ENCODE data around the gene CCDC107. TPM values are rescaled to one million over a fixed set of nuclear protein-coding genes. Genes with fewer than 3 reads are reported as not detected.
A peak's percentile ranks its signal among the peaks of the same experiment; 100 is the strongest.
"Not testable (repeated sequence)": the region's sequence is repeated elsewhere in the genome, so short reads cannot be mapped to it uniquely, and the experiment has no call there.

CCDC107 gene
- total and polyA plus RNA-seq, 12 donors: 27.9 to 198 (median 40.5) TPM

DNA sequence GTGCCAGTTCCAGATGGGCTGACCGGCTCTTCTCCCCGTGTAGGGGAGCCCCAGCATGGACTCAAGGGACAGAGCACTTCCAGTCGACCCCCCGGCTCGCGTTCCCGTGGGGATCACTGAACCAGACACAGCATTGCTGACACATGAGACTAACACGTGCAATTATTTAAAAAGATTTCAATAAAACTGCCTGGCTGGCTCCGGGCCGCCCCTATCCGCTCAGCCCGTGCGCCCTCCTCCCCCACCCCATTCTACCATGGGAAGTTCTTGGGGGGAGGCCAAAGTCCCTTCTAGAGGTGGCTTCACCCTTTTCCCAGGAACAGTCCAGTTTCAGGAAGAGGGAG lies 48.3 kb upstream of the CCDC107 start:
- Histone ChIP-seq H3K27me3 (no peaks in the 10 kb centered on the region), H3K4me1 (replicated peaks in 1 of 2) (peaks cover 7 to 11% of the 10 kb centered on the region in 2 donors), H3K36me3 (replicated peaks in 1 of 2) (peaks cover 0 to 25% of the 10 kb centered on the region in 2 donors), H3K4me3 (no peak overlapping the region), H3K9me3 (replicated peaks in 1 of 3) (no peaks in the 10 kb centered on the region), H3K27ac (no peak overlapping the region)
- intact Hi-C loops (cut with DNase I): loop anchor here in 1 of 2 donors (5.0 kb wide), 1 partner anchor 38 kb away; no protein-coding TSS in a partner anchor
- TF ChIP-seq POLR2A (IDR thresholded peaks at IDR 0.05): no peak
- TF ChIP-seq, protein P1, sequence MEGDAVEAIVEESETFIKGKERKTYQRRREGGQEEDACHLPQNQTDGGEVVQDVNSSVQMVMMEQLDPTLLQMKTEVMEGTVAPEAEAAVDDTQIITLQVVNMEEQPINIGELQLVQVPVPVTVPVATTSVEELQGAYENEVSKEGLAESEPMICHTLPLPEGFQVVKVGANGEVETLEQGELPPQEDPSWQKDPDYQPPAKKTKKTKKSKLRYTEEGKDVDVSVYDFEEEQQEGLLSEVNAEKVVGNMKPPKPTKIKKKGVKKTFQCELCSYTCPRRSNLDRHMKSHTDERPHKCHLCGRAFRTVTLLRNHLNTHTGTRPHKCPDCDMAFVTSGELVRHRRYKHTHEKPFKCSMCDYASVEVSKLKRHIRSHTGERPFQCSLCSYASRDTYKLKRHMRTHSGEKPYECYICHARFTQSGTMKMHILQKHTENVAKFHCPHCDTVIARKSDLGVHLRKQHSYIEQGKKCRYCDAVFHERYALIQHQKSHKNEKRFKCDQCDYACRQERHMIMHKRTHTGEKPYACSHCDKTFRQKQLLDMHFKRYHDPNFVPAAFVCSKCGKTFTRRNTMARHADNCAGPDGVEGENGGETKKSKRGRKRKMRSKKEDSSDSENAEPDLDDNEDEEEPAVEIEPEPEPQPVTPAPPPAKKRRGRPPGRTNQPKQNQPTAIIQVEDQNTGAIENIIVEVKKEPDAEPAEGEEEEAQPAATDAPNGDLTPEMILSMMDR (IDR thresholded peaks at IDR 0.05): no peak
- DNase-seq: no peak
- WGBS, 4 donors: 79 to 95% (median 88%) methylated on average over 13 of the region's 13 CpGs

GRCh38 chr9:35611230-35611797 lies 46.8 kb upstream of the CCDC107 start:
- 16 to 19% (median 18%) methylated on average over 8 of the region's 8 CpGs for WGBS, 4 donors
- TF ChIP-seq, protein P1 (IDR thresholded peaks at IDR 0.05): peak; percentile 43 to 69 (median 59)
- no peak for TF ChIP-seq POLR2A (IDR thresholded peaks at IDR 0.05)
- Histone ChIP-seq H3K4me1 (replicated peaks in 1 of 2) (peaks cover under 1 to 6% of the 10 kb centered on the region in 2 donors), H3K4me3 (no peak overlapping the region), H3K36me3 (replicated peaks in 1 of 2) (peaks cover 0 to 25% of the 10 kb centered on the region in 2 donors), H3K9me3 (replicated peaks in 1 of 3) (no peaks in the 10 kb centered on the region), H3K27me3 (no peaks in the 10 kb centered on the region), H3K27ac (no peak overlapping the region)
- intact Hi-C loops (cut with DNase I): no loop called here
- DNase-seq: peak in 6 of 7 donors; percentile 46 to 78 (median 64)

- H3K4me1 ChIP-seq (replicated peaks in 1 of 2); H3K4me3 ChIP-seq; H3K27ac ChIP-seq; H3K27me3 ChIP-seq; H3K9me3 ChIP-seq (replicated peaks in 1 of 3); intact Hi-C loops (cut with DNase I); DNase-seq: not testable (repeated sequence)
- peaks cover 0 to 25% of the 10 kb centered on the region in 2 donors for H3K36me3 ChIP-seq (replicated peaks in 1 of 2)
- 89 to 94% (median 92%) methylated on average over 2 to 4 of the region's 4 CpGs for WGBS, 4 donors
Measured at GRCh38 chr9:35612066-35612465, 46.0 kb upstream of the CCDC107 start.

GRCh38 chr9:35612843-35613242 lies 45.2 kb upstream of the CCDC107 start:
- TF ChIP-seq, protein P1 (IDR thresholded peaks at IDR 0.05): no peak
- no peak for TF ChIP-seq POLR2A (IDR thresholded peaks at IDR 0.05)
- DNase-seq: no peak
- WGBS, 4 donors: 88 to 98% (median 90%) methylated on average over 2 of the region's 2 CpGs
- intact Hi-C loops (cut with DNase I): no loop called here
- Histone ChIP-seq H3K36me3 (replicated peaks in 1 of 2) (peaks cover 0 to 23% of the 10 kb centered on the region in 2 donors), H3K4me3 (no peak overlapping the region), H3K9me3 (replicated peaks in 1 of 3) (no peaks in the 10 kb centered on the region), H3K27ac (no peak overlapping the region), H3K27me3 (no peaks in the 10 kb centered on the region), H3K4me1 (replicated peaks in 1 of 2) (peaks cover 0 to 7% of the 10 kb centered on the region in 2 donors)

Measured in adrenal gland (tissue), 12 donors.